Esophagus squamous epithelium (tissue), 5 donors: ENCODE measurements around the gene MELK. TPM values are rescaled to one million over a fixed set of nuclear protein-coding genes. Genes with fewer than 3 reads are reported as not detected.

Source experiments
- DNase-seq: peaks from one replicate; lab custom pipeline; 2025; lab: John Stamatoyannopoulos, UW
- H3K27ac ChIP-seq, 4 donors: fragments of 200-600 bp; sonication (generic); one replicate each; pipeline ENCODE4 v1.5.1; 2016 to 2019; ENCODE audit warnings: mild to moderate bottlenecking in 1 of 4
- H3K27me3 ChIP-seq, 4 donors: fragments of 200-600 bp; sonication (generic); 1 replicate in 3 of 4; 2 replicates in 1 of 4; pipeline versions ENCODE4 v1.5.1 to v1.6.0; 2017 to 2021; ENCODE audit warnings: antibody characterized with exemption in 1 of 4
- H3K36me3 ChIP-seq, 3 donors: fragments of 200-600 bp; sonication (generic); one replicate each; pipeline ENCODE4 v1.5.1; 2016 to 2019
- H3K4me1 ChIP-seq, 3 donors: fragments of 200-600 bp; sonication (generic); one replicate each; pipeline ENCODE4 v1.5.1; 2017 to 2019
- H3K4me3 ChIP-seq, 4 donors: fragments of 200-600 bp; sonication (generic); 1 replicate in 3 of 4; 2 replicates in 1 of 4; pipeline ENCODE4 v1.5.1; 2016 to 2019; ENCODE audit warnings: mild to moderate bottlenecking in 2 of 4, moderate library complexity in 1 of 4
- H3K9me3 ChIP-seq, 3 donors: fragments of 200-600 bp; sonication (generic); one replicate each; pipeline ENCODE4 v1.5.1; 2016 to 2019
- POLR2A ChIP-seq, 4 donors: fragments of 450-650 bp; IDR thresholded peaks; one replicate each; pipeline ENCODE4 v1.6.1; 2017; ENCODE audit warnings: antibody characterized with exemption in 4 of 4, mild to moderate bottlenecking in 4 of 4, moderate library complexity in 3 of 4
- WGBS, 2 donors: methylation state at CpG; one replicate each; pipeline ENCODE4 v1.1.5; 2018; 5-methylcytosine and 5-hydroxymethylcytosine counted together
- intact Hi-C: fragments of 100-400 bp; cut with DNase I; formaldehyde crosslinking; loops from one replicate; pipeline ENCODE4 v1.15.0; 2022
- total RNA-seq, 4 donors: library from RNA; depleted of rRNA; stranded (reverse); fragments of >200 nt; gene quantifications; one replicate each; pipeline ENCODE4 v1.1.0, GENCODE V29; 2016
- TF ChIP-seq, protein P1 (sequence below), 6 experiments: fragments of 450-650 bp in 4 of 6; fragments of 200-600 bp in 2 of 6; sonication (generic) in 2 of 6; IDR thresholded peaks; one replicate each; pipeline ENCODE4 v1.5.1; 2016 to 2019; ENCODE audit warnings: antibody characterized with exemption in 6 of 6, mild to moderate bottlenecking in 4 of 6, moderate library complexity in 4 of 6
- donor health status: DM: yes; HTN: yes; CAD: no.

The MELK gene
- total RNA-seq, 4 donors from 2014 or later, result 5.0 to 21.1 (median 12.4) TPM

DNA sequence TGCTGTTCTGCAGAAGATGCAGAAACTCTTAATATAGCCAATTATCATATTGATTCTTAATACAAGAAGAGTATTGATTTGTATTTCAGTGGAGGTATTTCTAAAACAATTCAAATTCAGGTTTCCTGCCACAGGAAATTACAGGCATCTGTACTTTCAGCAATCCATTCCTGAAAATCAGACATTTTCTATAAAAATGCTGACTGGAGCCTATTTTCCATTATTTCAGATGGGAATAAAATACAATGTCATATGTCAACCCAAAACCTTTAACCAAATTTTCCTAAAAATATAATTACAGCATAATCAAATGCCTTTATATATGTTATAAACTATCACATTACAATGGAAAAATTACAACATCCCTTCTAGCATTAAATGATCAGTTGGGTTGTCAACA lies 131.5 kb downstream of the MELK start:
- H3K27me3 ChIP-seq, result peaks cover 0 to 11% (median 0%) of the 10 kb centered on the region in 4 donors
- DNase-seq, result no peak
- H3K4me1 ChIP-seq, result no peaks in the 10 kb centered on the region
- H3K9me3 ChIP-seq, result peaks cover 0 to 5% (median 3%) of the 10 kb centered on the region in 3 donors
- no peak overlapping the region for H3K27ac ChIP-seq
- H3K4me3 ChIP-seq, result no peak overlapping the region
- no peaks in the 10 kb centered on the region for H3K36me3 ChIP-seq
- intact Hi-C loops, result no loop called here
- no peak for TF ChIP-seq POLR2A (IDR thresholded peaks at IDR 0.05)
- TF ChIP-seq, protein P1, sequence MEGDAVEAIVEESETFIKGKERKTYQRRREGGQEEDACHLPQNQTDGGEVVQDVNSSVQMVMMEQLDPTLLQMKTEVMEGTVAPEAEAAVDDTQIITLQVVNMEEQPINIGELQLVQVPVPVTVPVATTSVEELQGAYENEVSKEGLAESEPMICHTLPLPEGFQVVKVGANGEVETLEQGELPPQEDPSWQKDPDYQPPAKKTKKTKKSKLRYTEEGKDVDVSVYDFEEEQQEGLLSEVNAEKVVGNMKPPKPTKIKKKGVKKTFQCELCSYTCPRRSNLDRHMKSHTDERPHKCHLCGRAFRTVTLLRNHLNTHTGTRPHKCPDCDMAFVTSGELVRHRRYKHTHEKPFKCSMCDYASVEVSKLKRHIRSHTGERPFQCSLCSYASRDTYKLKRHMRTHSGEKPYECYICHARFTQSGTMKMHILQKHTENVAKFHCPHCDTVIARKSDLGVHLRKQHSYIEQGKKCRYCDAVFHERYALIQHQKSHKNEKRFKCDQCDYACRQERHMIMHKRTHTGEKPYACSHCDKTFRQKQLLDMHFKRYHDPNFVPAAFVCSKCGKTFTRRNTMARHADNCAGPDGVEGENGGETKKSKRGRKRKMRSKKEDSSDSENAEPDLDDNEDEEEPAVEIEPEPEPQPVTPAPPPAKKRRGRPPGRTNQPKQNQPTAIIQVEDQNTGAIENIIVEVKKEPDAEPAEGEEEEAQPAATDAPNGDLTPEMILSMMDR (IDR thresholded peaks at IDR 0.05), result no peak

DNA sequence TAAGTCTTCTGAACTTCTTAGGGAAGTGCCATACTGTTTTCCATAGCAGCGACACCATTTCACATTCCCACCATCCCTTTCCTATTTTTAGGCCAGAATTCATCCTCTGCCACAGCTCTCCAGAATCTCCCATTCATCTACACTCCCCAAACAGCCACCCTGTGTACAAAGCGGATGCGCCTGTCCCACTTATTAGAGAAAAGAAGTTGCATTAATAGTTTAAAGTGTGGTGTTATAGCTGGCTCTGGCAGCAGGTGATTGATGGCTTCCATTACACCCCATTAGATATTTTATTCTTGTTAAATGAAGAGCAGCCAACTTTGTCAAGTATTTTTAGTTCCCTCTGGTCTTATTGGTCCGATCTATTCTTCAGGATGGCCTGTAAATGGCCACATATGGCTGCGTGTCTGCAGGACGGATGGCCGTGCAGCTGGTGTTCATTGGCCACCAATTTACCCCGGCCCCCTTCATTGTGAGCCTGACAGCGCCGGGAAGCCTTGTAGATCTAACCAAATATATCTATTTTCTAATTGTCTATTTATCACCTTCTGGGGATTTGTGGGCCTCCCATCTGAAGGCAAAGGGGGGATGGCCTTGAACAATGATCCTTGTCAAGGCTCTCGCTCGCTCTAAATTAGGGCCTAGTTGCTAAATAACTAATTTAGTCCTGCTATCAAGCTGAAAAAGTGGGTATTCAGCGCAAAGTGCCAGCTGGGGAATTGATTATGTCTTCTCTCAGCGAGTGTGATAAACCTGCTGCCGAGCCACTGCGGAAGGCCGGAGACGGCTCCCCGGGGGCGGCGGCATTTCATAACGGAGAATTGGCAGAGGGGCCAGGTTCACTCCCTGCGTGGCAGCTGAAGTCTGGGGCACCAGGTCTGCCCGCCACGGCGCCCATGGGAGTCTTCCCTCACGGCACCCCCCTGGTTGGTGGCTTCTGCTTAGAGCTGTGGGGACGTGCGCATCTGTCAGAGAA lies 141.1 kb downstream of the MELK start:
- intact Hi-C loops, result no loop called here
- 85 to 95% methylated on average over 13 to 20 of the region's 29 CpGs for WGBS, 2 donors
- DNase-seq, result no peak

DNA sequence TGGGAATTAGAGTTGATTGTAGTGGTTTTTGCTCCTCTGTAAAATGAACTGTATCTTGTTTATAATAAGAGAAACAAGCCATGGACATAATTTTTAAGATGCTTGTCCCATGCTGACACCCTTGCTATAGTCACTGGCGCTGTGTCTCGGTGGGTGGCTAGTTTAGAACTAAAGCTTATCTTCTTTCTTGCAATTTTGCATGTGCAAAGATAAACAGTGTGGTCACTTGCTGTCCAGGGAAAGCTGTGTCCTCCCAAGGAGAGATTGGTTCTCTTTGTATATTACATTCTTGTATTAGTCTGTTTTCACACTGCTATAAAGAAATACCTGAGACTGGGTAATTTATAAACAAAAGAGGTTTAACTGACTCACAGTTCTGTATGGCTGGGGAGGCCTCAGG lies 143.8 kb downstream of the MELK start:
- intact Hi-C loops, result no loop called here
- H3K36me3 ChIP-seq, result no peaks in the 10 kb centered on the region
- H3K9me3 ChIP-seq, result no peaks in the 10 kb centered on the region
- no peak for TF ChIP-seq POLR2A (IDR thresholded peaks at IDR 0.05)
- TF ChIP-seq, protein P1 (IDR thresholded peaks at IDR 0.05), result no peak
- DNase-seq, result no peak
- H3K27ac ChIP-seq, result no peak overlapping the region
- WGBS, 2 donors, result 80 to 87% methylated on average over 2 of the region's 2 CpGs
- H3K27me3 ChIP-seq, result peaks cover 0 to 4% (median 0%) of the 10 kb centered on the region in 4 donors
- H3K4me1 ChIP-seq, result no peaks in the 10 kb centered on the region
- H3K4me3 ChIP-seq, result no peak overlapping the region

More for the DNA sequence above, 141.1 kb downstream of the MELK start:
- no peak overlapping the region for H3K27ac ChIP-seq
- peaks cover 0 to 4% (median 0%) of the 10 kb centered on the region in 4 donors for H3K27me3 ChIP-seq
- no peaks in the 10 kb centered on the region for H3K36me3 ChIP-seq
- no peak overlapping the region for H3K4me3 ChIP-seq
- TF ChIP-seq, protein P1 (IDR thresholded peaks at IDR 0.05), result no peak
- H3K9me3 ChIP-seq, result no peaks in the 10 kb centered on the region
- H3K4me1 ChIP-seq, result no peaks in the 10 kb centered on the region

- TF ChIP-seq, protein P1 (IDR thresholded peaks at IDR 0.05), result no peak
- no peak for TF ChIP-seq POLR2A (IDR thresholded peaks at IDR 0.05)
- H3K4me1 ChIP-seq, result no peaks in the 10 kb centered on the region
- H3K27me3 ChIP-seq, result peaks cover 0 to 4% (median 0%) of the 10 kb centered on the region in 4 donors
- intact Hi-C loops, result no loop called here
- no peaks in the 10 kb centered on the region for H3K36me3 ChIP-seq
- 53 to 58% methylated on average over 3 of the region's 3 CpGs for WGBS, 2 donors
- H3K4me3 ChIP-seq, result no peak overlapping the region
- H3K9me3 ChIP-seq, result no peaks in the 10 kb centered on the region
- no peak for DNase-seq
- no peak overlapping the region for H3K27ac ChIP-seq
Measured at GRCh38 chr9:36717276-36717675, 144.6 kb downstream of the MELK start.

DNA sequence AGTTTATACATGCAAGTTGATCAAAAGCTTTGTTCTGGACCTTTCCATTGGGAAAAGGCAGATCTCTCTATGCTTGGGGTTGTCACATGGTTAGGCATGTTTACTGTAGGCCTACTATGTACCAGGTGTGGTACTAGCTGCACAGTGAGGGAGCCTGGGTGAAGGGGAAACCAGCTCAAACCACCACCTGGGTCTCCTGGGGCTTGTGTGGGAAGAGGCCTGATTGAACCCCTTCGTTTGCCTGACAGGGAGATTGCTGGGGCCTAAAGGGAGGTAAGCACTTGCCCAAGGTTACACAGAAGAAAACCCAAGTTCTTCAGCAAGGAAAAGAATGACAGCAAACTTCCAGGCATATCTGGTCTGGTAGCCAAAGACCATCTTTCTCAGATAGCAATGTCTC lies 145.9 kb downstream of the MELK start:
- H3K27ac ChIP-seq, result no peak overlapping the region
- intact Hi-C loops, result no loop called here
- H3K27me3 ChIP-seq, result peaks cover 0 to 4% (median 0%) of the 10 kb centered on the region in 4 donors
- 14 to 25% methylated on average over 1 of the region's 1 CpG for WGBS, 2 donors
- H3K4me3 ChIP-seq, result no peak overlapping the region
- TF ChIP-seq, protein P1 (IDR thresholded peaks at IDR 0.05), result no peak
- no peak for TF ChIP-seq POLR2A (IDR thresholded peaks at IDR 0.05)
- DNase-seq, result no peak
- H3K9me3 ChIP-seq, result no peaks in the 10 kb centered on the region
- no peaks in the 10 kb centered on the region for H3K36me3 ChIP-seq
- H3K4me1 ChIP-seq, result no peaks in the 10 kb centered on the region
